Right forelimb (tissue), 1 donor: Measurements from ENCODE around the gene CDS2.
"Not testable (repeated sequence)": the region's sequence is repeated elsewhere in the genome, so short reads cannot be mapped to it uniquely, and the experiment has no call there.

Experiments
- DNase-seq: peaks from one replicate; pipeline ENCODE4 v3.0.0-alpha.2; 2018

Gene CDS2

GRCh38 chr20:5126512-5127203 is at the start of gene CDS2:
CDS2 (plus strand) TSS chr20:5127008; CDS start chr20:5127093, 85 bp downstream.
- DNase-seq: peak; percentile 100

GRCh38 chr20:5077761-5078387 is 48.9 kb upstream of the CDS2 start:
- DNase-seq: no peak

- DNase-seq: no peak
Observed at GRCh38 chr20:5078399-5078958, 48.3 kb upstream of the CDS2 start.

- no peak for DNase-seq
Observed at GRCh38 chr20:5080384-5080877, 46.4 kb upstream of the CDS2 start.

GRCh38 chr20:5085380-5085779 is 41.4 kb upstream of the CDS2 start:
- no peak for DNase-seq

GRCh38 chr20:5088688-5089087 is 38.1 kb upstream of the CDS2 start:
- no peak for DNase-seq

- DNase-seq: no peak
Observed at GRCh38 chr20:5090191-5090590, 36.6 kb upstream of the CDS2 start.

- DNase-seq: no peak
Observed at GRCh38 chr20:5091902-5092301, 34.9 kb upstream of the CDS2 start.

GRCh38 chr20:5092765-5093339 is 34.0 kb upstream of the CDS2 start:
- no peak for DNase-seq

GRCh38 chr20:5095454-5095853 is 31.4 kb upstream of the CDS2 start:
- DNase-seq: no peak

GRCh38 chr20:5095931-5096330 is 30.9 kb upstream of the CDS2 start:
- DNase-seq: no peak

- DNase-seq: no peak
Observed at GRCh38 chr20:5096463-5096862, 30.3 kb upstream of the CDS2 start.

- not testable (repeated sequence) for DNase-seq
Observed at GRCh38 chr20:5099009-5099408, 27.8 kb upstream of the CDS2 start.

GRCh38 chr20:5099909-5100308 is 26.9 kb upstream of the CDS2 start:
- DNase-seq: not testable (repeated sequence)

GRCh38 chr20:5100684-5101347 is 26.0 kb upstream of the CDS2 start:
- peak; percentile 83 for DNase-seq

GRCh38 chr20:5104479-5104878 is 22.3 kb upstream of the CDS2 start:
- no peak for DNase-seq

GRCh38 chr20:5109276-5109675 is 17.5 kb upstream of the CDS2 start:
- DNase-seq: no peak

GRCh38 chr20:5113615-5113986 is 13.2 kb upstream of the CDS2 start:
- no peak for DNase-seq

- DNase-seq: no peak
Observed at GRCh38 chr20:5114403-5114802, 12.4 kb upstream of the CDS2 start.

- no peak for DNase-seq
Observed at GRCh38 chr20:5116875-5117274, 9.9 kb upstream of the CDS2 start.

GRCh38 chr20:5118220-5119142 is 8.3 kb upstream of the CDS2 start:
- DNase-seq: no peak

- DNase-seq: no peak
Observed at GRCh38 chr20:5119143-5119434, 7.7 kb upstream of the CDS2 start.
